HK-2 (cell line): ENCODE measurements around the gene VSX1.

Source experiments
- DNase-seq: peaks from one replicate; pipeline ENCODE4 v3.0.0-alpha.2; 2018; ENCODE audit not compliant: unreplicated experiment

VSX1 gene

DNA sequence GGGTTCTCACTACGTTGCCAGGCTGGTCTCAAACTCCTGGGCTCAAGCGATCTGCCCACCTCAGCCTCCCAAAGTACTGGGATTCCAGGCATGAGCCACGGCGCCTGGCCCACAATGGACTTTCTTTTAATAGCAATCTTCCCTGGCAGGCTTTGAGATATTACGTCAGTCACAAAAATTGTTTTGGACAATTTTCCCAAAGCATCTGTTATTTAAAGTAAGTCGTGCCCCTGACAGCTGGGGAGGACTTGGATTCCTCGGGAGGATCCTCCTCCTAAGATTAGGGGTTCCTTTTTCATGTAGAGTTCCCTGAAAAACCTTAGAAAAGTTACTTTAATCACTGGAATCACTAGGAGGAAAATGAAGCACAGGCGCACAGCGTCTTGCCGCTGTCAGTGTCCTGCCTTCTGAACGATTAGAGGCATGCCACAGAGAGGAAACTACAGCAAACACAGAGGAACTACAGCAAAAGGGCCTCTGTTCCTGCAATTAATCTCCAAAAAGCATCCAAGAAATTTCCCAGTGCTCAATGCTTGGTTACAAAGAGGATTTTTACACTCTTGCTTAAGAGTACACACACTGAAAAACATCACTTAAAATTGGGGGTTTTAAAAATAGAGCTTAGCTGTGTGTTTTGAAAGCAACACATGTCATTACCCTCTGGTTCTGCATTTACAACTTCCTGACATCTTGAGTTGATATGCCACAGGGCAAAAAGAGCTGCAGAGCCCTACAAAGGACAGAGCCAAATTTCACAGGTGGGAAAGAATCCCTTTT lies 28.5 kb downstream of the VSX1 start:
- no peak for DNase-seq

DNA sequence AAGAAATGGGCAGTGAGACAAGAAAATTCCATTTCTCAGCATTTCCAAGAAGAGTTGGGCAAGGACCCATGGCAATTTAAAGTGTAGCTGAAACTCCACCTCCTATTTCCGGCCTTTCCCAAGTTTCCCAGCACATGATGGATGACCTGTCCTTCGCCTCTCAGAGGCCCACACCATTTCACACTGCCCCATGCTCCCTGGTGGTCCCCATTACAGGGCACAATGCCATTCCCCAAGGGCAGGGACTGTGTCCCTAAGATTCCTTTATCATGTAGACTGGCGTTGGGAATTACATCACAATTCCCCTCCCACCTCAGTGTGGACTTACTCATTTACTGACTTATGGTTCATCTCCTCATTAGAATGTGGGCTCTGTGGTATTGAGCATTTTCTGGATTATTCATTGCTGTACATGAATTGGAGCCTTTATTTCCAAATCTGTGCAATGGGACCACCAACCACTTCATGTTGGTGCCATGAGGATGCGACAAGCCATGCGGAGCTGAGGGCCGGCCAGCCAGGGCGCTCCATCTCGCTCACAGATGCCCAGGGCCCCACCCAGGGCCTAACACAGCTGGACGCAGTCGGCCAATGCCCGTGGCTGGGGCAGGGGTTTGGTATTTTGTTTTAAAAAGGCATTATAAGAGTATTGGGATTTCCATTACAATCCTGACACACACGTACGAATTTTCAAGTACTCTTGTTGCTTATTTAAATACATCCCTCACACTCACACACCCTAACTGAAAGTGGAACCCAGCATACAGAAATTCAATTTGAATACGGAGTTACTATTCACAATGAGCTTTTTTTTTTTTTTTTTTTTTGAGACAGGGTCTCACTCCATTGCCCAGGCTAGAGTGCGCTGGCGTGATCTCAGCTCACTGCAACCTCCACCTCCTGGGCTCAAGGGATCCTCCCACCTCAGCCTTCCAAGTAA lies 29.4 kb downstream of the VSX1 start:
- DNase-seq: no peak

DNA sequence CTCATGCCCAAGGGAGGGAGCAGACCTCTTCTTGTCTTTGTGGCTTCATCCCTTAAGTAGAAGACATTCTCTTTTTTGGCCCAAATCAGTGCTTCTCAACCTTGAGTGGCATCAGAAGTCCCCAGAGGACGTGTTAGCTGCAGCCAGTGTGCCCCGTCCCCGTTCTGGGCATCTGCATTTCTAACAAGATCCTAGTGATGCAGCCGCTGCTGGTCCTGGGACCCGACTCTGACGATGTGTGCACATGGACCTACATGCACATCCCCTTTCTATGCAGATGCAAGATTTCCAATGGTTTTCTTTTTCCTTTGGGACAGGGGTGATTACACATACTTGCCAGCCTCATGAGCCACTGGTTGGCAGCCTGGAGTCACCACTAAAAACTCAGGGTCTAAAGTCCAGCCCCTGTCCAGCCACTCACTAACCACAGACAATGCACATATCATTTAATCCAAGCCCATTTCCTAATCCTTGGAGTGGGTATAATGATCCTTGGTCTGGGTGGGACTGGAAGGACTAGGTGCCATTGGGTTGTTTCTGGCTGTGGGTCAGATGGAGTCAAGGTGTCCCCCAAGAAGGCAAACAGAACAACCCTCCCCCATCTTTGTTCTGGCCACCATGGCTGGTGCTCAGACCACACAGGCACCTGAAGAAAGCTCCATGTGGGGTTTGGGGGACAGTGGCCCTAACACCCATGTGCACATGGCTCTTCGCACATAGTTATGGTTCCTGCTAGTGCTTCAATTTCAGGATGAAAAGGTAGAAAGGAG lies 30.4 kb downstream of the VSX1 start:
- no peak for DNase-seq

DNA sequence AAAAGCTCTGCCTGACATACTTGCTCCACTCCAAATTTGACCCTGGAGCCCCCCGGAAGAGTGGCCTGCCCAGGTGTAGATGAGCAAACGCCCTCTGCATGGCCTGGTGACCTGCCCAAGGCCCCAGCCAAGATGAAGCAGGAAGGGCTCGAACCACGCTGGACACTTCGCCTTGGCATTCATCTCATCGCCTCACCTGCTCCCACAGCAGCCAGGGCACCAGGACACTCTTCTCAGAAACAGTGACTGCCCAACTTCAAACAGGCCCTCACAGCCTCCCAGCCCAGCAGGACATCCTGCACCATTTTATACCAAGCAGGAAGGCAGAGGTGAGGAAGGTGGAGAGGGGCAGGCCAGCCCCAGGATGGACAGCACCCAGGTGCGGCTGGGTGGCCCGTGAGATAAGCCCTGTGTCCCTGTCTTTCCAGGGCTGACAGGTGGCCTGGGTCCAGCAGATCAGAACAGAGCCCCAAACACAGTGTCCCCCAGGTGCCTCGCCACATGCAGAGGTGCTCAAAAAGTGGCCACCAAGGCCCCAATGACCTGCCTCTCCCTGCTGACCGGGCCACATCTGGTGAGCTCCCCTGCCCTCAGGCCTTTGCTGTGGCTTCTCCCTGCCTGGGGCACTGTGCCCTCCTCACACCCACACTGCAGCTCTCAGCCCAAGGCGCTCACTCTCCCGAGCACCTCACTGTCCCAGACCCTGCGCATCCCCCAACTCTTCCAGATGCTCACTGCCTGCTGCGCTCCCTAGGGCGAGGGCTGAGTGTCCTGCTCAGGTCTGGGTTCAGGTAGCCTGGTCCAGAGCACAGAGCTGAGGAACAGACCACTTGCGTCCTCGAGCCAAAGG lies 31.2 kb downstream of the VSX1 start:
- no peak for DNase-seq

DNA sequence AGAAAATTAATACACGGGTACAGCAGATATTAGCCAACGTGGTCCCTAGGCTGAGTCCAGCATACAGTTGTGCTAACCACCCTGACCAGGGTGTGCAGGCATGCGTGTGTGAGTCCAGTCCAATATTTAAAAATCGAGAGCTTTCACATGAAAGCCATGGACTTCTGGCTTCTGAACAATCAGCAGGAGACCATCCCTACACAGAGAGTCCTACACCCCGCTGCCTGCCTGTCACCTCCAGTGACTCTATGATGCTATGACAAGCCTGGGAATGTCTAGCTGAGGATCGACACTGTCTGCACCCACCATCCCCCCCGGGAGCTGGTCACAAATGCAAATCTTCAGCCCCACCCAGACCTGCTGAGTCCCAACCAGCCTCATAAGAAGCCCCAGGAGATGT lies 31.9 kb downstream of the VSX1 start:
- no peak for DNase-seq

DNA sequence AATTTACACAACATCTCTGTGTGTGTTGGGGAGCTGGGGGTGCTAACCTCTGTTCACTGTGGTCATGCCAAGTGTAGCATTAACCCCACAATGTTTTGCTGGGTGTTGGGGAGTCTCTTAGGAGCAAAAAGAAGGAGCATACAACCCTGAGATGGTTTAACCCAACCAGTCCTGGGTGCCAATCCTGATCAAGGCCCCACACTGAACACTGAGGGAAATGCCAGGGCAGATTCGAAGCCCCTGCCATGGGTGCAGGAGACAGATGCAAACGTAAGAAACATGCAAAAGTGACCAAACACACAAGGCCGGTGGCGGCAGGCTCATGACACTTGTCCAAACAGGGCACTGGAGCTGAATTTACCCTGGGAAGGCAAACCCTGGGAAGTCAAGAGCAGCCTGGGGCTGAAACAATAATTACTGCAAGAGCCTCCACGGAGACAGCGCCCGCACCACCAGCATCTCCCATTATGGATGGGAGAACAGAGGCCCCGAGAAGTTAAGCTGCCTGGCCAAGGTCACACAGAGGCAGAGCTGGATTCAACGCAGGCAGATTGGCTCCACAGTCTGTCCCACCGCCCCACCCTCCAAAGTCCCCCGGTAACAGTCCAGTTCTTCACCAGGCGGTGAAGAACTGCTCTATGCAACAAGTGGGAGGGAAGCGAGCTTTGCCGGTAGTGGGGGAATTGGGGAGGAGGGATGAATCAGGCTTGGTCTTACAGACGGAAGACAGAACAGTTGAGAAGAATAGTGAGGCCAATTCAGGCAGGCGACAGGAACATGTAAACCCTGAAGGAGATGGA lies 32.5 kb downstream of the VSX1 start:
- DNase-seq: no peak

DNA sequence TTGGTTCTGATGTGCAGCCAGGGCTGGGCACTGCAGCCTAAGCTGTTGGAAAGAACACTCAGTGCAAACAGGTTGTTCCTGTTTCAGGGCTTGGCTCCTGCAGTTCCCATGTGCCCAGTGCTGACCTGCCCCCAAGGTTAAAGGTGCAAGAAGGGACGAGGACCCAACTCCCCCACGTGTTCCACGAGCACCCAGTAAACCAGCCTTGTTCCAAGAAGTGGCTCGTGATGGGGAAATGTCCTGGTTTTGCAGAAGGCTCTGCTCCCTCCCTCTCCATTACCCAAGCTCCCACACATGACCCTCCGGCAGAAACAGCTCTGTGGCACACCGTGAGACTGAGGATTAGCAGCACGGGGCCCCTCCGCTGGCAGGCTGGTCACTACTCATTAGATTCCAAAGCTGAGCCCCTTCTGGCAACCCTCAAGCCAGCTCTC lies 33.4 kb downstream of the VSX1 start:
- no peak for DNase-seq

DNA sequence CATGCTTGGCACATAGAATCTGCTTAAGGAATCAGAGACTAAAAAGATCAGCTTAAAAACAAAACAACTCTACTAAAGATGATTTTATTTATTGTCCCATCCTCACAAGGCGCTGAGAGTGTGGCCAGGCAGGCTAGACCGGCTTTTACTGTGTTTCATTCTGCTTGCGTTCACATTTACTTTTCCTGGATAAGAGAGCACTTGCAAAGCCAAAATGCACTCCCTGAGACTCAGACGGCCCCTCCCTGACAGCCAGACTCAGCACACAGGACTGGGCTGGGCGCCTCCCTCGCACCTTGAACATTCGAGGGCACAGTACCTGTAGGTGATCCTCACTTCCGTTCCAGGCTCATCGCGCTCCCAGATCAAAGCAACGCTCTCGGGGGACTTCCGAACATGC lies 34.2 kb downstream of the VSX1 start:
- DNase-seq: no peak

DNA sequence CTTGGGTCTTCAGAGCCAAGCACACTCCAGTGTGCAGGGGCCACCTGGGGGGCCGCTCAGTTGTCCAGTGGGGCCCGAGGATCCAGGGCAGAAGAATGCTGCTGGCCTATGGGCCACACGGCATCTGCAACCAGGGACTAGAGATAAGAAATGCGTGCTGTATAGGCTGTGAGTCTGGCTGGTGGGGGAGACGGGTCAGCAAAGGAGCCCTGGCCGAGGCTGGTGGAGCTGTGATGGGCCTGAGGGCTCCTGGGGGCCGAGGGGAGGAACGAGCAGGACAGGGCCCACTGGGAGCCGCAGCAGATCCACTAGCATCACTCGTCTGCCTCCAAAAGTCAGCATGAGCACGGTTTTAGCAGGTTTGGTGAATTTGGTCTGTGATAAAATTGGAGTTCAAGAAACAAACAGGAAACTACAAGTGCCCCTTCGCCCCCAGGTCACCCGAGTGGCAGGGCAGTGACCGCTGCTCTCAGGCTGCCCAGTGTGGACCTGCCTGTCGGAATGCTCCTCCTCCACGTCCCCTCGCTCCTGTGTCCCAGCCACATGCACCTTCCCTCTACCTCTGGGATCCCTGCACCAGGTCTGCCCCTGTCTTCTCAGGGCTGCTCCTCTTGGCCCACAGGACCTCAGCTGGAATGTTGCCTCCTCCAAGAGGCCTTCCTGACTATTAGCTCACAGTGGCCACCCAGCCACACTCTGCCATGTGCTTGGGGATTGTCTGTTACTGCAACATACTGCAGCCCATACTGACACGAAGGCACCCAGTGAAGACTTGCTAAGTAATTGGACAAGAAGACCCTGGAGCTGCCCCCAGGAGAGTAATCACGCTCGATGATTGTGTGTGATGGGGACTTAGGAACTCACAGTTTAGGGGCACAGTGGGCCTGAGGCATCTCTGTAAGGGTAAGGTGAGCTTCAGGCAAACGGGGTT lies 34.9 kb downstream of the VSX1 start:
- DNase-seq: no peak

DNA sequence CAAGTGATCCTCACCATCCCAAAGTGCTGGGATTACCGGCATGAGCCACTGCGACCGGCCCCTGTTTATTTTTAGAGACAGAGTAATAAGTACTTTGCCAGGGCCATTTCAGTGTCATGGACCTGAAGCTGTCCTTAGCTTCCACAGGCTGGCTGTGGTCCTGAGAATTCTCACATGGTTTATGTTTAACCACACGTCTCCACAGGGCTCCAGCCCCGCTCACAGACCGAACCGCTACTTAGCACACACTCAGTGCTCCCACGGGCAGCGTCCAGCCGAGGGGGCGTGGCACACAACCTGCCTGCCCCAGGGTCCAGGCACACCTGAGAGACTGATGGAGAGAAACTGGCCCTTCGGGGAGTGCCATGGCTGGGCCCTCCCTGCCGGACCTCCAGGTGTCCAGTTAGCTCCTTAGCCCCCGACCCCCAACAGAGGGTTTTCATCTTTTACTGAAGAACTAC lies 35.7 kb downstream of the VSX1 start:
- DNase-seq: no peak

DNA sequence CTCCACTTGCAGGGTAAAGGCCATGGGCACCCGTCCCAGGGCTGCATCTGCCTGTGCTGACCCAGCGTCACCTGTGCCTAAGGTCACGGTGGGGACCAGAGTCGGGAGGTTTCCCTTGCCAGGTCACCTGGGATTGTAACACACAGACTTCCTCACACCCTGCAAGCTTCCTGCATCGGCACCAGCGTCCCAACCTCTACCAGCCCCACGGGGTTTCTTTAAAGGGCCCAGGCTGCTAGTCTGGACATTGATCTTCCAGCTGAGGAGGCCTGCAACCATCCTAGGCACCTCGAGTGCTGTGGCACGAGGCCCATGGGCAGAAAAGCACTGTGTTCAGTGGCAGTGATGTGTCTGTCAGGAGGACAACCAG lies 36.6 kb downstream of the VSX1 start:
- DNase-seq: no peak

DNA sequence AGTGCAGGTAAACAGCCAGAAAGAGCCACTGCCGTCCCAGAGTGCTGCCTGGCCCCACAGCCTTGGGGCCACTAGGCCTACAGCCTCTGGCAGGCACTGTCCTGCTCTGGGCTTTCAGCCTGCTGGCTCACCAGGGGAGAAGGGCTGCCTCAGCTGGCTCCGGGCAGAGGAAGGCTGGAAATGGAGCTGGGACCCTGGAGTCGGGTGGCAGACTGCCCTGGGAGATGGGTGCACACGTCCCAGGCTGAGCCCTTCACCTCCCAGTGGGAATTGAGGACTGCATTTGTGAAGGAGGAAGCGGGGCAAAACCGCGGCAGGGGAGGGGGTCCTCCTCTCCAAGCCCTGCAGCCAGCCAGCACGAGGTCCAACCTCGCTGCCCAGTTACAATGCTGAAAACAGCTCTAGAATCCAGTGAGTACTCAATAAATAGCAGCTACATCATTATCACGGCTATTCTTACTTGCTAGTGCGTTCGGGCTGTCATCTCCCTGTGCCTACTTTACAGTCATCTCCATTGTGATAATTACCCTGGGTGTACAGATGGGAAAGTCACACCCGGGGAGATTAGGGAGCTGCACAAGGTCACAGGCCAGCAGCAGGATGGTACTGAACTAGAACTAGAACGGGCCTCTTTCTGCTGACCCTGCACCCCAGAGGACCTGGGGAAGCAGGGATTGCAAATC lies 37.1 kb downstream of the VSX1 start:
- DNase-seq: no peak

DNA sequence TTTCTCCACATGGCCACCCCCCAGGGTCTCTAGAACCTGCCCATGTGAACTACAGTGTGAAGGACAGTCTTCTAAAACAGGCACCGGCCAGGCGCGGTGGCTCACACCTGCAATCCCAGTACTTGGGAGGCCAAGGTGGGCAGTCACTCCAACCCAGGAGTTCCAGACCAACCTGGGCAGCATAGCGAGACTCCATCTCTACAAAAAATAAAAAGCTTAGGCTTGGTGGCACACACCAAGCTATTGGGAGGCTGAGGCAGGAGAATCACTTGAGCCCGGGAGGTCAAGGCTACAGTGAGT lies 37.7 kb downstream of the VSX1 start:
- no peak for DNase-seq

DNA sequence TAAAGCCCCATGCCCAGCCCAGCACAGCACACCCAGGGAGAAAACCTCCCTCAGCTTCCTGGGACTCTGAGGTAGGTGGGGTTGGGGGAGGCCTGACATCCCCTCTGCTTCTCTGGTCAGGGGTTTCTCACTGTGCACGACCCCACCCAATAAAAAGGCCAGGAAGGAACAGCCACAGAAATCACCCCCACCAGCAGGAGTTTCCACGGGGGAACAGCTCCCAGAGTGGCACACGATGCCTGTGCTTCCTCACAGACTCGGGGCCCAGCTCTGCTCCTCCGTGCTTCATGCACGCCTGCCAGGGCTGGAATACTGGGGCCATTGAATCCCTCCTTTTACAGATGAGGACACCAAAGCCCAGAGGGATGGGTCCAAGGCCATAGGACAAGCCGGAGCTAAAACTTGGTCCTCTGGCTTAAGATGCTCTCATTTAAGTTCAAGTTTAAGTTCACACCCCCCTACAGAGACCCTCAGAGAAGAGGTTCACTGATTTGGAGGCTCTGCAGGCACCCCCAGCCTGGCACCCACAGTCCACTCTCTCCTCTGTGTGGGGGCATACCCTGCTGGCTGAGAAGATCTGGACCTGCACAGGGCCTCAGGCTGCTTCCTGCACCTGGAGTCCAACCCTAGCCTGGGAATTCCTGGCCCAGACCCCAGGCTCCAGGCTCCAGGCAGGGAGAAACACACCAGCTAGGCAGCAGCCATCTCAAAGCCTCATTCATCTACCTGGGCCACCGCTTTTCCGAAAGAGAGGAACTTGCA lies 38.3 kb downstream of the VSX1 start:
- DNase-seq: no peak

DNA sequence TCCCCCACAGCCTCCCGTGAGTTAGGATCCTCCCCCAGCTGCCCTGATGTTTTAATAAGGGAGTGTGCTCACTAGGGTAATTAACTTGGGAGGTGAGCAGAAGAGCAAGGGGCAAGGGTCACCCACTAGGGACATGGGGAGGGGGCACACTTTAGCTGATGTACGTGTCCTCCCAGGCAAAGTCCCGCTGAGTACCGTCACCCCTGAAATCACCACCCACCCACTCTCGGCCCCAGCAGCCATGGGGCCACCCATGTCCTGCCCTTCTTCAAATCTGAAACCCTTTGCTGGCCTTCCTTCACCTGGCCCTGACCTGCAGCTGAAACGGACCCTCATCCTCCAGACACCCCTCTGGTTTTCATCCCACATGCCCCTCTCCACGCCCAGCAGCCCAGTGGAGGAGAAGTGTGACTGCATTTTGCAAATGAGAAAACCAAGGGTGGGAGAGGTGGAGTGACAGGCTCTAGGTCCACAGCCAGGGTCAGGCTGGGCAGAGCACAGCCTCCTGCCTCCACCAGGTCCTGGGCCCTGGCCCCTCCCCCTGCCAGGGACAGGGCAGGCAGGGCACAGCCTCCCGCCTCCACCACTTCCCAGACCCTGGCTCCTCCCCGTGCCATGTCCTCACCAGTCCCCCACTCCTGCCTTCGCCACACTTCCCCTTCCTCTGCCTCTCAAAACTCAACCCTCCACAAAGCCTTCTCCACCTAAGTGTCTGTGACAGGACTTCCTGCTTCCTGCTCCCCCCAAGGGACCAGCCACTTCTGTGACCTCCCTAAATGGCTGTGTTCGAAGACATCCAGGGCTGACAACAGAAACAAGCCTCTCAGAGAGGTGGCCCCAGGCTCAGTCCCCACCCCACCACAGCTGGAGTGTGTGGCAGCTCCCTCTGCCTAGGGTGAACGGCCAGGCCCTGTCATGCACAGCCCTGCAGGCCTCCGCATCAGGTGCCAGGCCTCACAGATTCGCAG lies 39.1 kb downstream of the VSX1 start:
- no peak for DNase-seq

DNA sequence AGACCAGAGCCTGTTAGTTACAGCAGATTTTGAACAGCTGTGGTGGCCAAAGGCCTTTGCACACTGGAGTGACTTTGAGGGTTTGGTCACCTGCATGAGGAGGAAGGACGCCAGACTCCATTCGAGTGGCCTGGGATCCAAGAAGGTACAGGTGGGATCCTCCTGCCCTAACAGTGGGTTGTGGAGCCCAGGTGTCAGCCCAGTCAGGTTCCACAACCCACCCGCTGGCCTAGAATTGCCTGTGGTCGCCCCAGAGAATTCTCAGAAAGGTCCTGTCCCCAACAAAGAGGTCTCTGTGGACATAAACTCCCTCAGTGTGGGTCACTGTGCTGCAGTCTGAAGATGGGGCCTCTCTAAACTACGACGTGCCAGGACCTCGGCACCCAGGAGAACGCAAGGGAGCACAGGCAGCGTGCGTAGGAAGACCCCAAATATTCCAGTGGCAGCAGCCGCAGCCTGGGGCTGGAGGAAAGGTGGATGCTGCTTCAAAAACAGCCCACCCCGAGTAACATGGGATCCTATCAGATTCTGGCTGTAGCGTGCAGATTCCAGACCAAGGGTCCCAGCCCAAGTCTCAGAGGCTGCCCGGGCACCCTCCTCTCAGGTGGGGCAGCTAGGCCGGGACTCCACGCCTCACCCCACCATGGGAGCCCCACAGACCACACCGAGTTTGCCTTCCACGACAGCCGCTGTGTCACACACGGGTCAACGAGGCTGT lies 40.0 kb downstream of the VSX1 start:
- DNase-seq: no peak
